Hematopoietic multipotent progenitor cell treated with erythropoietin and hydrocortisone succinate and interleukin-3 and kit ligand, for 4 days (in vitro differentiated cells): ENCODE measurements around the gene MLST8.
A peak's percentile ranks its signal among the peaks of the same experiment; 100 is the strongest.
"Not testable (repeated sequence)": the region's sequence is repeated elsewhere in the genome, so short reads cannot be mapped to it uniquely, and the experiment has no call there.

Source experiments
- DNase-seq: peaks from one replicate; pipeline ENCODE4 v3.0.0-alpha.2; 2015

The MLST8 gene

DNA sequence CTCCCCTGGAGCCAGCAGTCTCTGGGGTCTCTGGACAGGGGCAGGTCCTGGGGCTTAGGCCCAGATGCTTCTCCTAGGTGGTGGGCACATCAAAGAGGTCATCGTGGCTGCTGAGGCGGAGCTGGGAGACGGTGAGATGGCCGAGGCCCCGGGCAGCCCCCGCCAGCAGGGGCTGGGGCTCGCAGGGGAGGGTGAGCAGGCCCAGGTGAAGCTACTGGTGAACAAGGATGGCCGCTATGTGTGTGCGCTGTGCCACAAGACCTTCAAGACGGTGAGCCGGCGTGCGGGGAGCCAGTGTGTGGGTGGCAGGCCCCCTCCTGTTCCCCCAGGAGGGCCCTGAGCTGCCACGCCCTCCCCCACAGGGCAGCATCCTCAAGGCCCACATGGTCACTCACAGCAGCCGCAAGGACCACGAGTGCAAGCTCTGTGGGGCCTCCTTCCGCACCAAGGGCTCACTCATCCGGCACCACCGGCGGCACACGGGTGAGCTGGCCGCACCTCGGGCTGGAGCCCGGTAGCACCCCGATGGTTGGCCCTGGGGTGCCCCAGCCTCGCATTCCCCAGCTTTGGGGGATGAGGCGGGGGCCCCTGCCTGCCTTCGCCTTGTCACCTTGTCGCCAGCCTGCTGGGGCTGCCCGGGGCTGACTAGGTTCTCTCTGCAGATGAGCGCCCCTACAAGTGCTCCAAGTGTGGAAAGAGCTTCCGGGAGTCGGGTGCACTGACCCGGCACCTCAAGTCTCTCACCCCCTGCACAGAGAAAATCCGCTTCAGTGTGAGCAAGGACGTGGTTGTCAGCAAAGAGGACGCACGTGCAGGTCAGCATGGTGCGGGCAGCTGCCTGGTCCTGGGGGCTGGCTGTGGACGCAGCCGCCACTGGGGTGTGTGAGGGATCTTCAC, 27.1 kb downstream of the MLST8 start:
- no peak for DNase-seq

DNA sequence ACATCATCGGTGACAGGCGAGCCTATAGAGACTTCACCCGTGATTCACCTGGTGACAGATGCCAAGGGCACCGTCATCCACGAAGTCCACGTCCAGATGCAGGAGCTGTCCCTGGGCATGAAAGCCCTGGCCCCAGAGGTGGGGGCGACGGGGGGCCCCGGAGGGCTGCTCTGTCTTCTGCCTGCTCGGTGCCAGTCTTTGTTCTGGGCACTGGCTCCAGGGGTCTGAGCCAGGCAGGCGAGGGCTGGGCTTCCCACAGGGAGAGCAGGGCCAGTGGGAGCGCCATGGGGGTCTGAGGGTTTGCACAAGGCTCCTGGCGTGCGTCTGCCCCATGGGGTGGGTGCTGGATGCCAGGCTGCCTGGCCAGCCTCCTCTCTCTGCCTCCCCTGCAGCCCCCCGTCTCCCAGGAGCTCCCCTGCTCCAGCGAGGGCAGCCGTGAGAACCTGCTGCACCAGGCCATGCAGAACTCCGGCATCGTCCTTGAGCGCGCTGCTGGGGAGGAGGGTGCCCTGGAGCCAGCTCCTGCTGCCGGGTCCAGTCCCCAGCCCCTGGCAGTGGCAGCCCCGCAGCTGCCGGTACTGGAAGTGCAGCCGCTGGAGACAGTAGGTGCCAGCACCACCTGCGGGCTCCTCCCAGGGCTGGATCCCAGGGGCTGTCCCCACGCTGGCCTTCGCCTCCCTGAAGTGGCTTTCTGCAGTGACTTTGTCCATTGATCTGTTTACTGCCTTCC, 28.0 kb downstream of the MLST8 start:
- no peak for DNase-seq

DNA sequence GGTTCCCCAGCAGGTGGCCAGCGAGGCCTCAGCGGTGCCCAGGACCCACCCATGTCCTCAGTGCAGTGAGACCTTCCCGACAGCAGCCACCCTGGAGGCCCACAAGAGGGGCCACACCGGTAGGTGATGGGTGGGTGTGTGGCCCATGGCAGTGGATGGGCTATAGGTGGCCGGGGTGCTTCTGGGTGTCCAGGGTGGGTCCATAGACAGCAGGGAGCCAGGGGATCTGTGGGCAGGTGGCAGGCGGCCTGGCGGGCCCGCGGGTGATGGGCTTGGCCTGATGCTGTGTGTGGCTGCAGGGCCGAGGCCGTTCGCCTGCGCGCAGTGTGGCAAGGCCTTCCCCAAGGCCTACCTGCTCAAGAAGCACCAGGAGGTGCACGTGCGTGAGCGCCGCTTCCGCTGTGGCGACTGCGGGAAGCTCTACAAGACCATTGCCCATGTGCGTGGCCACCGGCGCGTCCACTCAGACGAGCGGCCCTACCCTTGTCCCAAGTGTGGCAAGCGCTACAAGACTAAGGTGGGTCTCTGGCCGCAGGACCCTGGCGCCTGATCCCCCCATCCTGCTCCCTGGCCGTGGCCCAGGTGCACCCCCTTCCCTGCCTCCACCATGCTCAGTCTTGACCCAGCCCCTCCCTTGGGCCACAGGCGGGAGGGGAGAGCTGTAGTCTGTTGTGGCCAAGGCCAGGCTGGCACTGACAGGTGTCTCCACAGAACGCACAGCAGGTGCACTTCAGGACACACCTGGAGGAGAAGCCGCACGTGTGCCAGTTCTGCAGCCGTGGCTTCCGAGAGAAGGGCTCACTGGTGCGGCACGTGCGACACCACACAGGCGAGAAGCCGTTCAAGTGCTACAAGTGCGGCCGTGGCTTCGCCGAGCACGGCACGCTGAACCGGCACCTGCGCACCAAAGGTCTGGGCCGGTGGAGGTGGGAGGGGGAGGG, 28.9 kb downstream of the MLST8 start:
- DNase-seq: no peak

DNA sequence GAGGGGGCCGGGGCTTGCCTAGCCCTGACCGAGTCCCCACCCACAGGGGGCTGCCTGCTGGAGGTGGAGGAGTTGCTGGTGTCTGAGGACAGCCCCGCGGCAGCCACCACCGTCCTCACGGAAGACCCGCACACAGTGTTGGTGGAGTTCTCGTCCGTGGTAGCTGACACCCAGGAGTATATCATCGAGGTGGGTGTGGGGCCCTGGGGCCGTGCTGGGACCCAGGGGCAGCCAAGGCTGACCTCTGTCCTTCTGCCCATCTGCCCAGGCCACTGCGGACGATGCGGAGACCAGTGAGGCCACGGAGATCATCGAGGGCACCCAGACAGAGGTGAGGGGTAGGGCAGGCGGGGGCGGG, 29.5 kb downstream of the MLST8 start:
- no peak for DNase-seq

DNA sequence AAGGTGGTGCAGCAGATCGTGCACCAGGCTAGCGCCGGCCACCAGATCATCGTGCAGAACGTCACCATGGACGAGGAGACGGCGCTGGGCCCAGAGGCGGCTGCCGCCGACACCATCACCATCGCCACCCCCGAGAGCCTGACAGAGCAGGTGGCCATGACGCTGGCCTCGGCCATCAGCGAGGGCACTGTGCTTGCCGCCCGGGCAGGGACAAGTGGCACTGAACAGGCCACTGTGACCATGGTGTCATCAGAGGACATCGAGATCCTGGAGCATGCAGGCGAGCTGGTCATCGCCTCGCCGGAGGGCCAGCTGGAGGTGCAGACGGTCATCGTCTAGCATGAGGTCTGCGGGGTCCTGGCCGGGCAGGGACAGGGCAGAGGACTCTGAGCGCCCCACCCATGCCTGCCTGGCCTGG, 30.0 kb downstream of the MLST8 start:
- no peak for DNase-seq

DNA sequence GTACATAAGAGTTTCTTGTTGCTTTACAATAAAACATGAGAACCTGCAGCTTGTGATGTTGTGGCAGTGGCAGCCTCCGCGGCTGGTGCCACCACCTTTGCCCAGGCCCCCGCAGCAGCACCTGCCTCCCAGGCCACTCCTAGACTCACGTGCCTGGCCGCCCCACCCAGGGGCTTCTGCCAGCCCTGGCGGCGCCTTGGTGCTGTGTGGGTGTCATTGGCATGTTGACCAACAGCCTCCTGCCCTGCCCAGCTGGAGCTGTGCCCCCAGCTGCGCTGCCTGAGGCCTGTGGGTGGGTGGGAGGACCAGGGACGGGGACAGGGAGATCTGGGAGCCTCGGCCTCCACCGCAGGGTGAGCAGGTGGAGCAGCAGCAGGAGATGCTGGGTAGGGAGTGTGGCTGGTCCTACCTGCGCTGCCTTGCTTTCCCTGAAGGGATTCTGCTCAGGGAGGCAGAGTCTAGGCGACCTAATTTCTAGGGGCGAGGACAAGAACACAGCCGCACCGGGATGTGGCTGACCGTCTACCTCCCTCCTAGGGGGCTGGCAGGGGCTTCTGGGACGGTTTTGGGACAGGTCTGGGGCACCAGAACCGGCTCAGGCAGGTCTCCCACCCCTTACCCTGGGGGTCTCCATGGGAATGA, 30.6 kb downstream of the MLST8 start:
- DNase-seq: no peak

DNA sequence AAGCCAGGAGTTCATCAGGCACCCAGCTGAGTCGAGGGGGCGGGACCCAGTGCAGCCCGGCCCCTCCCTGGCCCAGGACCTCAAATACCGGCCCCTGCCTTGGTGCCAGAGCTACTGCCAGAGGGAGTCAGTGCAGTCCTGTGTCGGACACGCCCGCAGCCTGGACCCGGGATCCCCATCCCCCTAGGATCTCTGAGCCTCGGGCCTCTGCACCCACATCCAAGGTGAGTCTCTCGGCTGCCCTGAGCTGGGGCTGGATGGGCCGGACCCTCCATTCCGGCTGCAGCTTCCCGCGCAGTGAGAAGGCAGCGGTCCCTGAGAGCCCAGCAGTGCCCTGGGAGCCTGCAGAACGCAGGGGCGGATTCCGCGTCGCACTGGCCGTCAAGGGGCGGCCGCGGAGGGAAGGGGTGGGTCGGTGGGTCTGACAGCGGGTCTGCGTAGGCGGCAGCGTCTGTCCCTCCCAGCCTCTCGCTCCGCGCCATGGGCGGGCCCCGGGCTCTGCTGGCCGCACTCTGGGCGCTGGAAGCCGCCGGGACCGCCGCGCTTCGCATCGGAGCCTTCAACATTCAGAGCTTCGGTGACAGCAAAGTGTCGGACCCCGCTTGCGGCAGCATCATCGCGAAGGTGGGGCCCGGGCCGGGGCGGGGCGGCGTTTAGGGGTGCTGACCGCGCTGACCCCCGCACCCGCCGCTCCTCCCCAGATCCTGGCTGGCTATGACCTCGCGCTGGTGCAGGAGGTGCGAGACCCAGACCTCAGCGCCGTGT, 31.3 kb downstream of the MLST8 start, which contains the start of gene DNASE1L2:
TSS of gene DNASE1L2 (plus strand) at position 108 of the 765 bp plus-strand sequence. CDS start at position 481, 373 bp downstream.
- peak; percentile 51 for DNase-seq

DNA sequence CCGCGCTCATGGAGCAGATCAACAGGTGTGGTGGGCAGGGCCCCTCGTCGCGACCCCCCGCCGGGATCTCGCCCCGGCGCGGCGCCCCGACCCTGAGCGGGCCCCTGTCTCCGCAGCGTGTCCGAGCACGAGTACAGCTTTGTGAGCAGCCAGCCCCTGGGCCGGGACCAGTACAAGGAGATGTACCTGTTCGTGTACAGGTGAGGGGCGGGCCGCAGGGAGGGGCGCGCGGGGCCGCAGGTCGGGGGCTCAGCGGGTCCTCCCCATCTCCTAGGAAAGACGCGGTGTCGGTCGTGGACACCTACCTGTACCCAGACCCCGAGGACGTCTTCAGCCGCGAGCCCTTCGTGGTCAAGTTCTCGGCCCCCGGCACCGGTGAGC, 31.8 kb downstream of the MLST8 start:
- no peak for DNase-seq

DNA sequence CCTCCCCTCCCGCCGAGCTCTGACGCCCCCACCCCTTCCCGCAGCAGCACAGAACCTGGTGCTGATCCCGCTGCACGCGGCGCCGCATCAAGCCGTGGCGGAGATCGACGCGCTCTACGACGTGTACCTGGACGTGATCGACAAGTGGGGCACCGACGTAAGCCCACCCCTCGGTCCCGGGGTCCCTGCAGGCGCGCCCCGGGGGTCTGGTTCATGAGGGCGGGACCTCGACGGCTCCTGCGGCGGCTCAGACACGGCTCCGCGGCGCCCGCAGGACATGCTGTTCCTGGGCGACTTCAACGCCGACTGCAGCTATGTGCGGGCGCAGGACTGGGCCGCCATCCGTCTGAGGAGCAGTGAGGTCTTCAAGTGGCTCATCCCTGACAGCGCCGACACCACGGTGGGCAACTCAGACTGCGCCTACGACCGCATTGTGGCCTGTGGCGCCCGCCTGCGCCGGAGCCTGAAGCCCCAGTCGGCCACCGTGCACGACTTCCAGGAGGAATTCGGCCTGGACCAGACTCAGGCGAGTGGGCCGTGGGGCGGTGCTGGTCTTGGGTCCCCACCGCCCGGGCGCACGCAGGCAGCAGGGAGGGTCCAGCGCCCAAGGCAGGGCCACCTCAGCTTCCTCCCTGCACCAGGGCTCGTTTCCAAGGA, 32.4 kb downstream of the MLST8 start:
- DNase-seq: peak; percentile 42

DNA sequence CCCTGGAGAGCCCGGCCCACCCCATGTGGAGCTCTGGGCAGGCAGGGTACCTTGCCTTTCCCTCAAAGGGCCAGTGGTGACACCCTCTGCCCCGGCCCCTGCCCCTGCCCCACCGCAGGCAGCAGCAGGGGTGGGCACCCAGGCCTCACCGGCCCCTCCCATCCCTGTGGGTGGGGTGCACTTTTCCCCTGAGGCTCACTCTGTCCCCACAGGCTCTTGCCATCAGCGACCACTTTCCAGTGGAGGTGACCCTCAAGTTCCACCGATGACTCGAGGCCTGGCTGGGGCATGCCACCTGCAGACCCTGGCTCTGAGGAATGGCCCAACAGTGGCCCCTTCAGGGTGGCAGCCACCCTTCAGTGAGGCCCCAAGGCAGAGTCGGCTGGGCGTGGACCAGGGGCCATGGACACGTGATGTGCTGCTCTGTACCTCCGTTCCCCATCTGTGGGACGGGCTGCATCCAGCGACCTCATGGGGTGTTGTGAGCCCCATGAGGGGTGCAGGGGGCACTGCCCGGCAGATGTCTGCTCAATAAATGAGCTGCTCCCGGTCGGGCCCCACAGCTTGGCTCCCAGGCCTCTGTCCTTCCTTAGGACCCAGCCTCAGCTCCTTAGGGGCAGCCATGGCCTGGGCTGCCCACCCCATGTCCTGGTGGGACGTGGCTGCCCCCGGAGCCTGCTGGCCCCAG, 33.0 kb downstream of the MLST8 start:
- peak; percentile 25 for DNase-seq

DNA sequence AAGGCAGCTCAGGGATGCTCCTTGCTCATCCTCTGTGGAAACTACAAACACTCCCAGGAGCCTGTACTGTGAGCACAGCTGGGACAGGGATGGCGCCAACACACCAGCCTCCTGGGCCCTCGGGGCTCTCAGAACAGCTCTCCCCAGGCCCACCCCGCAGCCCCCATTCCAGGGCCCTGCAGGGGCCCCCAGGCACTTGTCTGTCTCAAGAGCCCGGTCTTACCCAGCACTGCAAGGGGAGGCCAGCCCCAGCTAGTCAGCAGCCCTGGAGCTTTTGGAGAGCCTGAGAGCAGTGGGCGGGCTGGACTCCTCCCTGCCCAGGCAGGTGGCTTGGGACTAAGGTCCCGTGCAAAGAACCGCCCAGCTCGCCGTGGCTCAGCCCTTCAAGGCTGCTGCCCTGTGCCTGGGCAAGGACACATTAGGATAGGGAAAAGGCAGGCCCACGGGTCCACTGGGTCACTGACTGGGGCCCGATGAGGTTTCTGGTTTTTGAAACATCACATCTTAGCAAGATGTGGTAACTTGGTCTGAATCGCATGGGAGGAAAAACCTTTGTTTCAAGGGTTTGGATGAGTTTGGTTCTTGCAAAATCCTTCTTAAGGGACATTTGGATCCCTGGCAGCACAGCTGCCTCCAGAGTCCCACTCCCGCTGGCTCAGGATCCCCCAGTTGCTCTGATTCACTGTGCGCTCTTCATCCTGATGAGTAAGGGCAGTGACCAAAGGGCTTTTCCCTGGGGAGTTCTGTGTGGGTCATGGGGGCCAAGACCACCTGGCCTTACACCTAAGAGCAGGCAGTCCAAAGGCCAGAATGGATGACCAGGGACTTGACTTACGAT, 33.8 kb downstream of the MLST8 start:
- no peak for DNase-seq

DNA sequence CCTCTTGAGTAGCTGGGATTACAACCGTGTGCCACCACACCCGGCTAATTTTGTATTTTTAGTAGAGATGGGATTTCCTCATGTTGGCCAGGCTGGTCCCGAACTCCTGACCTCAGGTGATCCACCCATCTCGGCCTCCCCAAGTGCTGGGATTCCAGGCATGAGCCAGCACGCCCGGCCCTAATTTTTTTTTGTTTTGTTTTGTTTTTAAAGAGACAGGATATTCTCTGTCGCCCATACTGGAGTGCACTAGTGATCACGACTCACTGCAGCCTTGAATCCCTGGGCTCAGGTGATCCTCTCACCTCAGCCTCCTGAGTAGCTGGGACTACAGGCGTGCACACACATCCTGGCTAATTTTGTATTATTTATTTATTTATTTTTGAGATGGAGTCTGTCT, 35.1 kb downstream of the MLST8 start:
- not testable (repeated sequence) for DNase-seq

DNA sequence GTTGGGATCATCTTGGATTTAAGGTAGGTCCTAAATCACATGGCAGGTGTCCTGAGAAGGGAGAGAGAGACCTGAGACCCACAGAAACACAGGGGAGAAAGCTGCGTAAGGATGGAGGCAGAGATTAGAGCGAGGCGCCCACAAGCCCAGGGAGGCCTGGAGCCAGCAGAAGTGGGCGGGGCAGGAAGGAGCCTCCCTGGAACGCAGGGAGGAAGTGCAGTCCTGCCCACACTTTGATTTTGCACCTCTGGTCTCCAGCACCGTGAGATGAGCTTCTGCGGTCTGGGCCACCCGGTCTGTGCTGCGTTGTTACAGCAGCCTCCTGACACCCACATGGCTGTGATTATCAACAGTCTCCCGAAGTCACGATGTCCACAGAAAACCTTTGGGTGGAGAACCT, 37.3 kb downstream of the MLST8 start:
- DNase-seq: no peak

DNA sequence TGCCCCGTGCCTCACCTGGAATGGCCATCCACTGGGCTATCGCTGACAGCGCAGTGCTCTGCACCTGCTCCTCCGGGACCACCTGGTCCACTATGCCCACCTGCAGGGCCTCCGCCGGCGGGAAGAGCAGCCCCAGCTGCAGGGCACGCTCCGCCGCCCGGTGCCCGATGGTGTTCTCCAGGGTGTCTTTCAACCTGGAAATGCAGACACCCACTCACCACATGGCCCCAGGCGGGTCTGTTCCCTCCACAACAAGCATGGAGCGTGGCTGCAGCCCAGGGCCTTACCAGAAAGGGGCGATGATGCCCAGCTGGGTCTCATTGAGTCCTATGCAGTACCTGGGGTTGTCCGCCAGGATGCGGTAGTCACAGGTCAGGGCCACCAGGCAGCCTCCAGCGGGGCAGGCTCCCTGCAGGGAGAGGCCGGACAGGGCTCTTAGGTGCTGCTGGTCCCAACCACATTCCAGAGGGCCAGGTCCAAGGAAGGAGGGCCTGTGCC, 37.8 kb downstream of the MLST8 start:
- peak; percentile 31 for DNase-seq

DNA sequence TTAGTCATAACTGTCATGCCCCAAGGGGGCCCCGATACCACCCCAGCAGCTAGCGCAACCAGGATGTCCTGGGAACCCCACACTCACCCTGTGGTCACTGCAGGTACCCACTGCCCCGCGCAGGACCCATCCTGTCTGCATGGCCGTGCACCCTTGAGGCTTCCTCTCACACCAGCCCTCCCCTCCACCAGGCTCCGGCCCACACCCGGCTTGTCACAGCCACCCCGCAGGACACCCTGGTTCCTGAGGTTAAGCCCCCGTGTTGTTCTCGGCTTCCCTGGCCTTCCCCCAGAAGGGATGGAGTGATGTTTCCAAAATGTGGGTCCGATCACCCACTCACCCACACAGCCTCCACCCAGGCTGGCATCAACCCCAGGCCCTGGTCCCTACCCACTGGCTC, 38.5 kb downstream of the MLST8 start:
- DNase-seq: no peak

DNA sequence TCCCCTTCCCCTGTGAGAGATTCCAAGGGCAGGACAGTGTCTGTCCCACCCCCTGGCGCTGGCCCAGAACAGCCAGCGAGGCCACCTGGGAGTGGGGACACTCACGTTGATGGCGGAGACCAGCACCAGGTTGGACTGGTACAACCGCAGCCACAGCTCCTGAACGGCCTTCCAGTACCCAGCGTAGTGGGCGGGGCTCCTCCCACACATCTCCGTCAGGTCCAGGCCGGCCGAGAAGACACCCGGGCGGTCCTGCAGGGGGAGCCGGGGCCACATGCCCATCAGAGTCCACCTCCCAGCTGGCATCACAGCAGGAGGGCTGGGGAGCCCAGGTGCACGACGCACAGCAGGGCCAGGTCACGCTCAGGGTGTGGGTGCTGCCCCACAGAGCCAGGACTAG, 39.0 kb downstream of the MLST8 start:
- DNase-seq: no peak

DNA sequence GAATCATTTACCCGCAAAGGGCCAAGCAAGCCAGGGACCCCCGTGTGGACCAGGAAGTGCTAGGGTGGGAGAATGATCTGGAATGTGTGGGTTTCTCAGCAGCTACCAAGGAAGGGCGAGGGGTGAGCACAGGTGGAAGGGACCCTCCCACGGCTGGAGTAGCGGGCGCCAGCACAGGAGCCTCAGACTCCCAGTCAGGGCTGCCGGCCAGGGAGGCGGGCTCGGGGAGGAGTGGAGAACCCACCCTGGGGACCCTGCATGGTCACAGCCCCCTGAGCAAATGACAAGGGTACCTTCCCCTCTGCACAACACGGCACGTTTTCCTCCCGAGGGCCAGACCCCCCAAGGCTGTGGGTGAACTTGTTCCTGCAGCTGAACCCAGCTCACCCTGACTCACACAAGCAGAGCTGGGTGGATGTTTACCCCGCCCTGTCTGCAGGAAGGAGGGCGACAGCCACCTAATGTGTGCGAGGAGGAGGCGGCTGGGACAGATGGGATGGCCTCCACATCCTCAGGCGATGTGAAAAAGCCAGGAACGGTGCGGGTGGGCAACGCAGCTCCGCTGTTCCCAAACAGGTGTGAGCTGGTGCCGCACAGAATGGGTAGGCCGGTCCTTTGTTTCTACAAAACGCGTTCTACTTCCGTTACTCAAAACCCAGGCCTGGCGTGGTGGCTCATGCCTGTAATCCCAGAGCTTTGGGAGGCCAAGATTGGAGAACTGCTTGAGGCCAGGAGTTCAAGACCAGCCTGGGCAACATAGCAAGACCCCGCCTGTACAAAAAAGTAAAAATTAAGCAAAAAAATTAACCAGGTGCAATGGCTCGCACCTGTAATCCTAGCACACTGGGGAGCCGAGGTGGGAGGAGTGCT, 39.9 kb downstream of the MLST8 start:
- no peak for DNase-seq

DNA sequence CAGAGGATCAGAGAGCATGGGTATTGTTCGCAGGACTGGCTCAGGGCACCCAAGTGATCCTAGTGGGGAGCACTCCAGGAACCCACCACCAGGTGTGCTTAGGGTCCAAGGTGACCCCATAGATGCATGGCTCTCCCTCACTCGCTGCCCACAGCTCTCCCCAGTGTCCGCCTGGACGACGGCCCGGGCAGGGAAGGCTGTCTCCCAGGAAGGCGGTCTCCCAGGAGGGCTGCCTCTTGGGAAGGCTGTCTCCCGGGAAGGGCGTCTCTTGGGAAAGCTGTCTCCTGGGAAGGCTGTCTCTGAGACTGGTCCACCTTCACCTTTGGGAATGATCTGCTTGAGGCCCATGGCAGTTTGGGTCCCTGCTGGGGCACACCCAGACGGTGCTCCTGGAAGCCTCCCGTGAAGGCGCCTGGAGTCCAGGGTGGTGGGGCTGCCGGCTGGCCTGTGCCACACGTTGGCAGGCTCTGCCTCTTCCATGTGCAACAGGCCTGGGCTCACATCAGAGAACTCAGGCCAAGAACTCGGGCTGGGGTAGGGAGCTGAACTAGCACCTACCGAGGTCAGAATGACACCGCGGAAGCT, 41.1 kb downstream of the MLST8 start:
- no peak for DNase-seq
